ENCODE results near the gene HSPB8. TPM values are rescaled to one million over a fixed set of nuclear protein-coding genes. Genes with fewer than 3 reads are reported as not detected.

Gene HSPB8
- polyA plus RNA-seq, 1 donor (not counting 4 experiments of a cell fraction or from before 2014, with no cell fraction given), result 3.0 TPM

GRCh38 chr12:119176267-119177055 is 2.3 kb upstream of the HSPB8 start:
- H3K4me2 ChIP-seq (ENCODE audit: control insufficient read depth, extremely low read depth, insufficient read depth, low read depth, low read length), result peak overlapping the region; percentile 69
- H3K27me3 ChIP-seq (ENCODE audit: control insufficient read depth, extremely low read depth, insufficient read depth, low read length), result no peaks in the 10 kb centered on the region
- no peaks in the 10 kb centered on the region for H3K9me3 ChIP-seq (ENCODE audit: control insufficient read depth, low read depth, low read length)
- TF ChIP-seq EZH2 (IDR thresholded peaks at IDR 0.05; ENCODE audit: low read length) (no peak), CTCF (optimal IDR thresholded peaks at IDR 0.05 in 1 of 3, IDR thresholded peaks at IDR 0.05 in 1 of 3, conservative IDR thresholded peaks at IDR 0.05 in 1 of 3; ENCODE audit: extremely low read depth in 1 of 3, insufficient read depth in 2 of 3, low read length in 3 of 3) (no peak)
- peak; percentile 45 for DNase-seq (ENCODE audit: low read depth, low spot score)
- H3K79me2 ChIP-seq (ENCODE audit: control insufficient read depth, insufficient read depth, low read length), result no peaks in the 10 kb centered on the region
- no peak for FAIRE-seq
- peak overlapping the region; percentile 72 for H2AFZ ChIP-seq (ENCODE audit: control insufficient read depth, low read length)
- no peaks in the 10 kb centered on the region for H3K36me3 ChIP-seq (ENCODE audit: control insufficient read depth in 2 of 2, extremely low read depth in 1 of 2, insufficient read depth in 2 of 2, low read length in 2 of 2)
- H3K4me3 ChIP-seq (ENCODE audit: control insufficient read depth in 2 of 3, extremely low read depth in 1 of 3, insufficient read depth in 2 of 3, low read depth in 1 of 3, low read length in 3 of 3), result peak overlapping the region in 1 of 3 experiments; percentile 25
- no peaks in the 10 kb centered on the region for H3K9me1 ChIP-seq (ENCODE audit: control insufficient read depth, extremely low read depth, insufficient read depth, low read length)
- peak overlapping the region; percentile 66 for H3K9ac ChIP-seq (ENCODE audit: control insufficient read depth, extremely low read depth, insufficient read depth, low read length)
- no peaks in the 10 kb centered on the region for H4K20me1 ChIP-seq (ENCODE audit: control insufficient read depth, extremely low read depth, insufficient read depth, low read length)
- peaks cover 28% of the 10 kb centered on the region for H3K4me1 ChIP-seq (ENCODE audit: control insufficient read depth, extremely low read depth, insufficient read depth, low read length)
- dilution Hi-C loops (cut with MboI; ENCODE audit: extremely low pct_ligation_motif_present, low sequenced_read_pairs), result no loop called here
- peak overlapping the region; percentile 19 for H3K27ac ChIP-seq (ENCODE audit: control insufficient read depth, insufficient read depth, low read length)

GRCh38 chr12:119177056-119177325 is 1.7 kb upstream of the HSPB8 start:
- no peak overlapping the region for H2AFZ ChIP-seq (ENCODE audit: control insufficient read depth, low read length)
- no peaks in the 10 kb centered on the region for H3K79me2 ChIP-seq (ENCODE audit: control insufficient read depth, insufficient read depth, low read length)
- DNase-seq (ENCODE audit: low read depth, low spot score) (no peak), FAIRE-seq (no peak)
- no peak overlapping the region for H3K4me2 ChIP-seq (ENCODE audit: control insufficient read depth, extremely low read depth, insufficient read depth, low read depth, low read length)
- no peaks in the 10 kb centered on the region for H3K36me3 ChIP-seq (ENCODE audit: control insufficient read depth in 2 of 2, extremely low read depth in 1 of 2, insufficient read depth in 2 of 2, low read length in 2 of 2)
- no peaks in the 10 kb centered on the region for H4K20me1 ChIP-seq (ENCODE audit: control insufficient read depth, extremely low read depth, insufficient read depth, low read length)
- no peaks in the 10 kb centered on the region for H3K9me1 ChIP-seq (ENCODE audit: control insufficient read depth, extremely low read depth, insufficient read depth, low read length)
- H3K27me3 ChIP-seq (ENCODE audit: control insufficient read depth, extremely low read depth, insufficient read depth, low read length), result no peaks in the 10 kb centered on the region
- peaks cover 28% of the 10 kb centered on the region for H3K4me1 ChIP-seq (ENCODE audit: control insufficient read depth, extremely low read depth, insufficient read depth, low read length)
- no peak overlapping the region for H3K27ac ChIP-seq (ENCODE audit: control insufficient read depth, insufficient read depth, low read length)
- no peak overlapping the region for H3K9ac ChIP-seq (ENCODE audit: control insufficient read depth, extremely low read depth, insufficient read depth, low read length)
- H3K4me3 ChIP-seq (ENCODE audit: control insufficient read depth in 2 of 3, extremely low read depth in 1 of 3, insufficient read depth in 2 of 3, low read depth in 1 of 3, low read length in 3 of 3), result no peak overlapping the region
- dilution Hi-C loops (cut with MboI; ENCODE audit: extremely low pct_ligation_motif_present, low sequenced_read_pairs), result no loop called here
- H3K9me3 ChIP-seq (ENCODE audit: control insufficient read depth, low read depth, low read length), result no peaks in the 10 kb centered on the region
- TF ChIP-seq EZH2 (IDR thresholded peaks at IDR 0.05; ENCODE audit: low read length) (no peak), CTCF (optimal IDR thresholded peaks at IDR 0.05 in 1 of 3, IDR thresholded peaks at IDR 0.05 in 1 of 3, conservative IDR thresholded peaks at IDR 0.05 in 1 of 3; ENCODE audit: extremely low read depth in 1 of 3, insufficient read depth in 2 of 3, low read length in 3 of 3) (no peak)

Data from keratinocyte (primary cell).